Endothelial cell of umbilical vein (primary cell): ENCODE data around the gene APLN.

Experiments
- CTCF ChIP-seq, 2 donors: IDR thresholded peaks; 1 replicate in 1 of 2; 2 replicates in 1 of 2; pipeline ENCODE4 v1.5.1; 2011; ENCODE audit warnings: low read length in 2 of 2, mild to moderate bottlenecking in 2 of 2, moderate library complexity in 2 of 2, control low read depth in 1 of 2, inconsistent platforms in 1 of 2, low read depth in 1 of 2; ENCODE audit not compliant: insufficient read depth in 1 of 2; ENCODE audit errors: extremely low read depth in 1 of 2
- JUN ChIP-seq: IDR thresholded peaks from 2 replicates; pipeline ENCODE4 v1.6.1; 2011; ENCODE audit warnings: borderline replicate concordance, low read depth; ENCODE audit not compliant: insufficient read length, insufficient read depth
- MYC ChIP-seq: IDR thresholded peaks from one replicate; pipeline ENCODE4 v1.6.1; 2011; ENCODE audit warnings: mild to moderate bottlenecking, low read depth, low read length
- POLR2A ChIP-seq: IDR thresholded peaks from 2 replicates; pipeline ENCODE4 v1.6.1; 2012; ENCODE audit warnings: low read depth, mild to moderate bottlenecking, control low read depth, low read length

GRCh38 chrX:129695937-129696336 lies 41.2 kb upstream of the APLN start:
- TF ChIP-seq CTCF (IDR thresholded peaks at IDR 0.05; ENCODE audit: extremely low read depth in 1 of 2, insufficient read depth in 1 of 2, low read depth in 1 of 2, low read length in 2 of 2) (no peak), MYC (no peak), POLR2A (no peak), JUN (no peak)
